GM13977 (cell line): ENCODE data around the gene TMCO4.

Experiments used
- DNase-seq: peaks from one replicate; pipeline ENCODE4 v3.0.0; 2012; ENCODE audit warnings: low spot score
- CTCF ChIP-seq: IDR thresholded peaks from 2 replicates; pipeline ENCODE4 v1.5.1; 2012; ENCODE audit warnings: mild to moderate bottlenecking, control low read depth; ENCODE audit not compliant: insufficient read depth; ENCODE audit errors: extremely low read depth, missing control alignments
- in situ Hi-C: fragments of 300-500 bp; cut with MboI; formaldehyde crosslinking; loops from one replicate; pipeline ENCODE4 v1.12.0; 2022; ENCODE audit warnings: low sequenced_read_pairs, low pct_unique_long_range_greater_than_20kb, mixed read lengths, inconsistent platforms; ENCODE audit not compliant: unreplicated experiment

The TMCO4 gene

GRCh38 chr1:19776287-19776686 is 23.4 kb downstream of the TMCO4 start:
- in situ Hi-C loops, result no loop called here
- TF ChIP-seq CTCF, result no peak
- no peak for DNase-seq

- no peak for TF ChIP-seq CTCF
- in situ Hi-C loops, result no loop called here
- DNase-seq, result no peak
These were observed 23.9 kb downstream of the TMCO4 start for GRCh38 chr1:19775831-19776230.

GRCh38 chr1:19775317-19775716 is 24.4 kb downstream of the TMCO4 start:
- no peak for DNase-seq
- in situ Hi-C loops, result no loop called here
- no peak for TF ChIP-seq CTCF

GRCh38 chr1:19774180-19774785 is 25.4 kb downstream of the TMCO4 start:
- no peak for DNase-seq
- TF ChIP-seq CTCF, result no peak
- in situ Hi-C loops, result no loop called here

- in situ Hi-C loops, result no loop called here
These were observed 26.2 kb downstream of the TMCO4 start for GRCh38 chr1:19773485-19773884.

GRCh38 chr1:19772053-19772452 is 27.7 kb downstream of the TMCO4 start:
- in situ Hi-C loops, result no loop called here
- DNase-seq, result no peak
- TF ChIP-seq CTCF, result no peak

More at GRCh38 chr1:19773485-19773884, 26.2 kb downstream of the TMCO4 start:
- no peak for DNase-seq
- TF ChIP-seq CTCF, result no peak
